ENCODE data around the gene DHPS. TPM values are rescaled to one million over a fixed set of nuclear protein-coding genes. Genes with fewer than 3 reads are reported as not detected.
A peak's percentile ranks its signal among the peaks of the same experiment; 100 is the strongest.
"Not testable (repeated sequence)": the region's sequence is repeated elsewhere in the genome, so short reads cannot be mapped to it uniquely, and the experiment has no call there.

DHPS gene
- total and polyA plus RNA-seq, 7 donors: 70.0 to 86.7 (median 83.8) TPM

GRCh38 chr19:12701596-12702282, 20.1 kb upstream of the DHPS start:
- WGBS, 3 donors: 85 to 88% (median 87%) methylated on average over 28 to 33 of the region's 33 CpGs
- H3K4me3 ChIP-seq: no peak overlapping the region
- H3K27ac ChIP-seq: no peak overlapping the region
- DNase-seq: no peak
- TF ChIP-seq CTCF (IDR thresholded peaks at IDR 0.05): no peak
- H3K27me3 ChIP-seq (ENCODE audit: insufficient read depth in 3 of 3, low read length in 2 of 3): no peaks in the 10 kb centered on the region
- peaks cover 12 to 88% of the 10 kb centered on the region in 2 donors for H3K36me3 ChIP-seq (ENCODE audit: insufficient read depth in 1 of 2, low read depth in 1 of 2)
- intact Hi-C loops (cut with DNase I): no loop called here
- H3K4me1 ChIP-seq: no peaks in the 10 kb centered on the region
- ATAC-seq: no peak
- H3K9me3 ChIP-seq: no peaks in the 10 kb centered on the region

DNA sequence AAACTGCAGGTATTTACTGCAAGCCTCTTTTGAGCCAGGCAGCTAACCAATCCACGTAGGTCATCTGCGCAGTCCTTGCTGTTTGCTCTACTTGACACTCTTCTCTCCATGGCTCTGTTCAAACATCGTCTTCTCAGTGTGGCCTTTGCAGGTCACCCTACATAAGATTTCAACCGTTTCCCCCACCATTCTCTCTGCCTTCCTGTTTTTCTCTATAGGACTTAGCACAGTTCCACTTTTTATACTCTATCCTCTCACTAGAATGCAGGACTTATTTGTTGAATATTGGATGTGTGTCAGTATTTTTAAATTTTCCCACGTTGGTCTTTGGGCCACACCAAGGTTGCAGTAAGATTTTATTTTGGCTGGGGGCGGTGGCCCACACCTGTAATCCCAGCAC, 16.5 kb upstream of the DHPS start:
- H3K27me3 ChIP-seq (ENCODE audit: insufficient read depth in 3 of 3, low read length in 2 of 3): no peaks in the 10 kb centered on the region
- no peak for TF ChIP-seq CTCF (IDR thresholded peaks at IDR 0.05)
- H3K27ac ChIP-seq: no peak overlapping the region
- ATAC-seq (no peak), DNase-seq (no peak)
- H3K9me3 ChIP-seq: no peaks in the 10 kb centered on the region
- 74 to 87% (median 76%) methylated on average over 6 of the region's 6 CpGs for WGBS, 3 donors
- no peak overlapping the region for H3K4me3 ChIP-seq
- H3K4me1 ChIP-seq: peaks cover 10% of the 10 kb centered on the region
- intact Hi-C loops (cut with DNase I): no loop called here
- peaks cover 6 to 52% of the 10 kb centered on the region in 2 donors for H3K36me3 ChIP-seq (ENCODE audit: insufficient read depth in 1 of 2, low read depth in 1 of 2)

- Histone ChIP-seq H3K36me3 (ENCODE audit: insufficient read depth in 1 of 2, low read depth in 1 of 2) (peaks cover 6 to 45% of the 10 kb centered on the region in 2 donors), H3K4me3 (peak overlapping the region; percentile 93)
- H3K27me3 ChIP-seq (ENCODE audit: insufficient read depth in 3 of 3, low read length in 2 of 3); H3K4me1 ChIP-seq; DNase-seq; H3K9me3 ChIP-seq; ATAC-seq; H3K27ac ChIP-seq; intact Hi-C loops (cut with DNase I): not testable (repeated sequence)
- WGBS, 3 donors: 93 to 95% (median 94%) methylated on average over 22 of the region's 22 CpGs
Observed at GRCh38 chr19:12697425-12697824, 15.7 kb upstream of the DHPS start.

DNA sequence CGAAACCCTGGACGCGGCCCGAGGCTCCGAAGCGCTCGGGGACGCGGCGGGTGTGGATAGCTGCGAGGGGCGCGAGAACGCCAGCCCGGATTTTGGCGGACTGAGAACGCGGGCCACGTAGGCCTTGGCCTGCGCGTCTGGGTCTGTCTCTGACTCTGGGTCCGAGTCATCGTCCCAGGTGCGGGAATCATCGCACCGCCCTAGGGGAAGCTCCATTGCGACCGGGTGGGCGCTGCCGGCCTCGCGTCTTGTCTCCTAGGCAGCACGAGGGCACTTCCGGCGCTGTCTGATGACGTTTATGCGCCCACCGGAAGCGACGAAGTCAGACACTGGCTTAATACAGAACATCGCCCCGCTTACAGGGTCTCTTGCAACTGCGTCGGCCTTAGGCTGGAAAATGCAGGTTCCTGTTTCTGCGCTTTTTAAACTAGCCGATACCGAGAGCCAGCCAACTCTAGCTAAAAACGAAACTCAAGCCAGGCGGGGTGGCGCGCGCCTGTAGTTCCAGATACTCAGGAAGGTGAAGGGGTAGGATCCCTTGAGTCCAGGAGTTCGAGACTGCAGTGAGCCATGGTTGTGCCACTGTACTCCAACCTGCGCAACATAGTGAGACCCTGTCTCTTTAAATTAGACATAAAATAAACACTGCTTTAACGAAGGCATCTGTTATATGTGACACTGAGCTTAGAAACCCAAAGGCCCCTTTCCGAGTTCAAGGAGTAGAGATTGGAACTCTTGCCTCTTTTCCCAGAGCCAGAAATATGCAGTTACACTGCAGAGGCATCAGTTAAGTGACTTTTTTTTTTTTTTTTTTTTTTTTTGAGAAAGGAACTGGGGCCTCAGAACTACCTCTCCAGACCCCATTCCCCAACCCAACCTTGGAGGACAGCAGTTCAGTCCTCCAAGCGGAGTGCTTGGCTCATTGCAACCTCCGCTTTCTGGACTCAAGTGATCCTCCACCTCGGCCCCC, 15.0 kb upstream of the DHPS start, which contains the start of gene FBXW9:
Gene FBXW9, minus strand, starts transcription at position 266 of the 970 bp plus-strand sequence. Its CDS starts 50 bp downstream, at position 216.
- H3K4me3 ChIP-seq: peak within 1 kb of the TSS; percentile 93
- H3K4me1 ChIP-seq: peaks cover 10% of the 10 kb centered on the region
- ATAC-seq: peak; percentile 90 to 96 (median 92)
- H3K27me3 ChIP-seq (ENCODE audit: insufficient read depth in 3 of 3, low read length in 2 of 3): no peaks in the 10 kb centered on the region
- intact Hi-C loops (cut with DNase I): no loop called here
- 6% methylated on average over 58 to 59 of the region's 59 CpGs for WGBS, 3 donors
- H3K36me3 ChIP-seq (ENCODE audit: insufficient read depth in 1 of 2, low read depth in 1 of 2): peaks cover 6 to 37% of the 10 kb centered on the region in 2 donors
- peak within 1 kb of the TSS; percentile 88 for H3K27ac ChIP-seq
- no peaks in the 10 kb centered on the region for H3K9me3 ChIP-seq
- DNase-seq: peak; percentile 96 to 98
- TF ChIP-seq CTCF (IDR thresholded peaks at IDR 0.05): no peak

DNA sequence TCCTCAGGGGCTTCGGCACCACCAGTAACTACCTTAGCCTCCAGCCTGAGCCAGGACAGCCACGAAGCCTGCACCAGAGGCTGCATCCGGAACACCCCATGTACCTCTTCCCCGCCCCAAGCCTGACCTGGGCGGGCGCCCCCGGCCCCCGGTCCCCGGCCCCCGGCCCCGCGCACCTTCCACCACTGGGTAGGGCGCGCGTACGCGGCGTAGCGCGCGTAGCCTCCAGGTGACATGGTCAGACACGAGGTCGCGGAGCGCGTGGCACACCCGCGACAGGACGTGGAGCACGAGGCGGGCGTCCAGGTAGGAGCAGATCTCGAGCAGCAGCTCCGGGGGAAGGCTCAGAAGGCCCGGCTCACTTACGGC, 14.3 kb upstream of the DHPS start:
- peak; percentile 9 to 28 (median 18) for ATAC-seq

More for the DNA sequence above, 14.3 kb upstream of the DHPS start:
- H3K9me3 ChIP-seq: no peaks in the 10 kb centered on the region
- DNase-seq: no peak
- H3K4me3 ChIP-seq: peak overlapping the region; percentile 93
- no peak for TF ChIP-seq CTCF (IDR thresholded peaks at IDR 0.05)
- intact Hi-C loops (cut with DNase I): no loop called here
- peaks cover 10% of the 10 kb centered on the region for H3K4me1 ChIP-seq
- H3K36me3 ChIP-seq (ENCODE audit: insufficient read depth in 1 of 2, low read depth in 1 of 2): peaks cover 4 to 31% of the 10 kb centered on the region in 2 donors
- H3K27ac ChIP-seq: peak overlapping the region; percentile 88
- H3K27me3 ChIP-seq (ENCODE audit: insufficient read depth in 3 of 3, low read length in 2 of 3): no peaks in the 10 kb centered on the region
- WGBS, 3 donors: 2 to 3% (median 3%) methylated on average over 26 to 36 of the region's 36 CpGs

Data from psoas muscle (tissue), 8 donors.